Hepatocyte (in vitro differentiated cells): ENCODE data around the gene EML4.

ENCODE experiments used
- EZH2 ChIP-seq: fragments of 200-600 bp; sonication (generic); IDR thresholded peaks from 2 replicates; pipeline ENCODE4 v1.6.1; 2016; ENCODE audit warnings: antibody characterized with exemption, mild to moderate bottlenecking, borderline replicate concordance
- TF ChIP-seq, protein P1 (sequence below): fragments of 200-600 bp; sonication (generic); IDR thresholded peaks from 2 replicates; pipeline ENCODE4 v1.5.1; 2016; ENCODE audit warnings: antibody characterized with exemption, mild to moderate bottlenecking; ENCODE audit not compliant: poor library complexity

DNA sequence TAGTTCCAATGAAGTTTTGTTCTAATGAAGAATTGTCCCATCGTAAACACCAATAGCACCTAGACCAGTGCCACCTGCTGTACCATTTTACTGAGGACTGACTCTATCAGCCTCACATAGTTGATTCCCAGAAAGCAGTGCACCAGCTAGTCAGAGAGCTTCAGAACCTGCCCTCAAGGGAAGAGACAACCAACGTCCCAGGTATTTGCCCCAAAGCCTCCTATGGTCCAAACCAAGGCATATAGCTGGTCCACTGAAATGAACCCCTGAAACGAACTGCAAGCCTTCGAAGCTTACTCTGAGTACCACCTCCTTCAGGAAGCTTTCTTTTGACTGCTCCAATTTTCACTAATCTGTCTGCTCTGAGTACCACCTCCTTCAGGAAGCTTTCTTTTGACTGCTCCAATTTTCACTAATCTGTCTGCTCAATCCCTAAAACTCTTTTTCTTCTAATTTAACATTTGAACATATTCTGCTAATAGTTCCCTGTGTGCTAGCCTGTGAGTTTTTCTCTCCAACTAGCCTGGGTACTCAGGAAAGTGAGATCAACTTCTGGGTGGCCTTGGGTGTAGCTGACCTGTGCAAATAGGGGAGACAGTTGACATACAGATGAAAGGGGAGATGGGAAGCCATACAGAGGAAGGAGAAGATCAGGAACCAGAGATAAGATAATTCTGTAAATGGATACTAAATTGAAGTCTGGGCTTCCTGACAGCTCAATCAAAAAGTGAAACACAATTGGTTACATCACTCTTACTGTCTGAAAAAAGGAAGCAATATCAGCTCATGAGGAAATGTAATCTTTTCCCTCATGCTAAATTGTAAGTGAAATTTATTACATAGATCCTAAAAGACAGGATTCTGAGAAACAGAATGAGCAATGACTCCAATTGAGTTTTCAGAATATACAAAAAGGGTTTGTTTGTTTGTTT, 33.5 kb upstream of the EML4 start:
- TF ChIP-seq, protein P1, sequence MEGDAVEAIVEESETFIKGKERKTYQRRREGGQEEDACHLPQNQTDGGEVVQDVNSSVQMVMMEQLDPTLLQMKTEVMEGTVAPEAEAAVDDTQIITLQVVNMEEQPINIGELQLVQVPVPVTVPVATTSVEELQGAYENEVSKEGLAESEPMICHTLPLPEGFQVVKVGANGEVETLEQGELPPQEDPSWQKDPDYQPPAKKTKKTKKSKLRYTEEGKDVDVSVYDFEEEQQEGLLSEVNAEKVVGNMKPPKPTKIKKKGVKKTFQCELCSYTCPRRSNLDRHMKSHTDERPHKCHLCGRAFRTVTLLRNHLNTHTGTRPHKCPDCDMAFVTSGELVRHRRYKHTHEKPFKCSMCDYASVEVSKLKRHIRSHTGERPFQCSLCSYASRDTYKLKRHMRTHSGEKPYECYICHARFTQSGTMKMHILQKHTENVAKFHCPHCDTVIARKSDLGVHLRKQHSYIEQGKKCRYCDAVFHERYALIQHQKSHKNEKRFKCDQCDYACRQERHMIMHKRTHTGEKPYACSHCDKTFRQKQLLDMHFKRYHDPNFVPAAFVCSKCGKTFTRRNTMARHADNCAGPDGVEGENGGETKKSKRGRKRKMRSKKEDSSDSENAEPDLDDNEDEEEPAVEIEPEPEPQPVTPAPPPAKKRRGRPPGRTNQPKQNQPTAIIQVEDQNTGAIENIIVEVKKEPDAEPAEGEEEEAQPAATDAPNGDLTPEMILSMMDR: no peak
- TF ChIP-seq EZH2: no peak
